ENCODE results near the gene SYT15.

SYT15 gene

DNA sequence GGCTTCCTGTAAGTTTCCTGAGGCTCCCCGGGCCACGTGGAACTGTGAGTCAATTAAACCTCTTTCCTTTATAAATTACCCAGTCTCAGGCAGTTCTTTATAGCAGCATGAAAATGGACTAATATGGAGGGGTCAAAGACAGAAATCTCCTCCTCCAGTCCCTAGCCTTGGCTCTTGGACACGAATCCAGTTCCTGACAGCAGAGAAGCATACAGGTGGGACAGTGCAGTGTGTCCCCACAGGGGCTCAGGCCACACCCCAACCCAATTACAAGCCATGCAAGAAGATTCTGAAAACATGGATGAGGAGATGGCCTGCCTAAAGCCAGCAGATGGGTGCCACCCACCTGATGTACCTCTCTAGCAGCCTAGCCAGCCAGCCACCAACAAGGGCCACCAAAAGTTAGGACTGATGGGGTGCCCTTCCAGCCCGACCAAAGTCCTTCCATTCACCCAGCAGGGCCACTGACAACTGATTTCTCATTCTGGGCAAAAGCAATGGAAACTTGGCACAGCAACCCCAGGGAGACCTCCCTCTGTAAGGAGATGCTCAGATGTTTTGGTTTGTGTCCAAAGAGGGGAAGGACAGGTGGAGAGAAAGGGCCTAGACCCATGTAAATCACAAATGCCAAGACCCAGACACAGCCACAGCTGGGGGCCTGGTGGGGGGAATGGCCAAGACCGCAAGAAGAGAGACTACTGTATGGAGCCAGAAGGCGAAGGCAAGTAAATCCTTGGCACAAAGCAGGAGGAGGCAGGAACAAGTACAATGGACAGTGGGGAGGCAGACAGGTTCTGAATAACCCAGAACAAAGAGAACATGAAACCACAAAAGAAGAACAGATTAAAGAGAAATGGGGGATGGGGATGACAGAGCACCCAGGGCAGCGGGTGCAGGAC is 36.1 kb upstream of the SYT15 start:
- no peak for DNase-seq
- in situ Hi-C loops (cut with HindIII; ENCODE audit: low pct_ligation_motif_present, low pct_unique_long_range_greater_than_20kb, low sequenced_read_pairs): loop anchor here (25.0 kb wide), 1 partner anchor 894 kb away; no protein-coding TSS in a partner anchor

GRCh38 chr10:46543466-46544377 is 35.2 kb upstream of the SYT15 start:
- in situ Hi-C loops (cut with HindIII; ENCODE audit: low pct_ligation_motif_present, low pct_unique_long_range_greater_than_20kb, low sequenced_read_pairs): loop anchor here (25.0 kb wide), 1 partner anchor 894 kb away; no protein-coding TSS in a partner anchor
- DNase-seq: no peak

GRCh38 chr10:46544989-46545791 is 33.7 kb upstream of the SYT15 start:
- in situ Hi-C loops (cut with HindIII; ENCODE audit: low pct_ligation_motif_present, low pct_unique_long_range_greater_than_20kb, low sequenced_read_pairs): loop anchor here (25.0 kb wide), 1 partner anchor 892 kb away; no protein-coding TSS in a partner anchor
- DNase-seq: peak; percentile 49

GRCh38 chr10:46545861-46546590 is 32.9 kb upstream of the SYT15 start:
- in situ Hi-C loops (cut with HindIII; ENCODE audit: low pct_ligation_motif_present, low pct_unique_long_range_greater_than_20kb, low sequenced_read_pairs): loop anchor here (25.0 kb wide), 1 partner anchor 891 kb away; no protein-coding TSS in a partner anchor
- DNase-seq: no peak

GRCh38 chr10:46546591-46547540 is 32.1 kb upstream of the SYT15 start:
- in situ Hi-C loops (cut with HindIII; ENCODE audit: low pct_ligation_motif_present, low pct_unique_long_range_greater_than_20kb, low sequenced_read_pairs): loop anchor here (25.0 kb wide), 1 partner anchor 890 kb away; no protein-coding TSS in a partner anchor
- DNase-seq: no peak

GRCh38 chr10:46547541-46548497 is 31.1 kb upstream of the SYT15 start:
- in situ Hi-C loops (cut with HindIII; ENCODE audit: low pct_ligation_motif_present, low pct_unique_long_range_greater_than_20kb, low sequenced_read_pairs): loop anchor here (25.0 kb wide), 1 partner anchor 889 kb away; no protein-coding TSS in a partner anchor
- DNase-seq: no peak

DNA sequence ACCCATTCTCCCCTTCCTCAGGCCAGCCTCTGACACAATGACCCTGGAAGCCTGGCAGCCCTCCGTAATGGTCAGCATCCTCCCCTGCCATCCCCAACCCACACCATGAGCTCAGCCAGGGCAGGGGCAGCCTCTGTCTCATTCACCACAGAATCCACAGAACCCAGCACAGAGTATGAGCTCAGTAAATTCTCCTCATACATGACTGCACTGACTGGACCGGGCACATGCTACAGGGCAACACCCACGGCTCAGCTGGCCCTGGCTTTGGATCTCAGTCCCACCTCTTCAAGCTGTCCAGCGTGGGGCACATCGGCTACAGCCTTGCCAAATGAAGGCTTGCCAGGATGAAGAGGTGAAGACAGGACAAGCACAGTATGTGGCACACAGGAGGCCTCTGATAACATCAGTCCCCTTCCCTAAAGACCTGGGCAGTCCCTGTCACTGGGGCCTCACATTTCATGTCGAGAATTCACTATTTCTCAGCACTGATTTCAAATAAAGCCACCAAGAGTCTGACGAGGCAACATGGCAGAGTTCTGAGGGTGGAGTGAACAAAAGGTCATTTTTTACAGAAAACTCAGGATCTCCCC is 30.3 kb upstream of the SYT15 start:
- in situ Hi-C loops (cut with HindIII; ENCODE audit: low pct_ligation_motif_present, low pct_unique_long_range_greater_than_20kb, low sequenced_read_pairs): loop anchor here (25.0 kb wide), 1 partner anchor 889 kb away; no protein-coding TSS in a partner anchor
- DNase-seq: no peak

DNA sequence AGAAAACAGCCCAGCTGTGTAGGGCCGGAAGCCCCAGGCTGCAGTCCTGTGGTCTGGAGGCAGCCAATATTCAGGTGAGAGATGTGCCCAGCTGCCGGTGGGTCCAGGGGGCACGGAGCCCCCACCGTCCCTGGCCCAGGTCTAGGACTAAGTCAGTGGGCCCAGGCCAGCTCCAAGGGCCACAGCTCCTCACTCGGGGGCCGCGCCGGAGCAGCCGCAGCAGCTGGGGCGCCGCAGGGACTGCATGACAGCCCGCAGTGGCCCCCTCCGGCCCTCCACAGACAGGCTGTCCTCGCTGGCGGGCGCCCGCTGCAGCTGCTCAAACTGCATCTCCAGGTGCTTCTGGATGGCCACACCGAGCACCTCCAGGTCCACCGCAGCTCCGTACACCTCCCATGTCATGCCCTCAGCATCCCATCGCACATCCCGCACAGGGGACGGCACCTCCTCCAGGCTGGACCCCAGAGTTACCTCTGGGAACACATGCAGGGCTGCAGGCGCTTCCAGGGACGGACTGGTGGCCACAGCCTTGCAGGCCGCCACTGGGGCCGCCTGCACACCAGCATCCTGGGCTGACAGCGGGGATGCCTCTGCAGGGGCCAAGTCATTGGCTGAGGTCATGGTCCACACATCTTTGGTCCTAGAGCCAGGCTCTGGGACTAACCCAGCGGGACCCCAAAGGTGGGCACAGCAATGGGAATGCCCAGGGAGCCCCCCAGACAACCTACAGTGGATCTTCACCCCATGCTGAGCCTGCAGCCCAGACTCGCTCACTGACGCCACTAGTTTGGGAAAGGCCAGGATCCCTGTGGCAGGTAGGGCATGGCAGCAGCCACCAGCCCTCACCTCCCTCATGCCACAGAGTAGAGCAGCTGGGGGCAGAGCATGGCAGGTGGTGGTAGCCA is 29.5 kb upstream of the SYT15 start:
- DNase-seq: no peak
- in situ Hi-C loops (cut with HindIII; ENCODE audit: low pct_ligation_motif_present, low pct_unique_long_range_greater_than_20kb, low sequenced_read_pairs): loop anchor here (25.0 kb wide), 1 partner anchor 888 kb away; no protein-coding TSS in a partner anchor

- DNase-seq: no peak
- in situ Hi-C loops (cut with HindIII; ENCODE audit: low pct_ligation_motif_present, low pct_unique_long_range_greater_than_20kb, low sequenced_read_pairs): no loop called here
Measured at GRCh38 chr10:46550076-46550790, 28.7 kb upstream of the SYT15 start.

- in situ Hi-C loops (cut with HindIII; ENCODE audit: low pct_ligation_motif_present, low pct_unique_long_range_greater_than_20kb, low sequenced_read_pairs): no loop called here
- no peak for DNase-seq
Measured at GRCh38 chr10:46550795-46551700, 27.9 kb upstream of the SYT15 start.

DNA sequence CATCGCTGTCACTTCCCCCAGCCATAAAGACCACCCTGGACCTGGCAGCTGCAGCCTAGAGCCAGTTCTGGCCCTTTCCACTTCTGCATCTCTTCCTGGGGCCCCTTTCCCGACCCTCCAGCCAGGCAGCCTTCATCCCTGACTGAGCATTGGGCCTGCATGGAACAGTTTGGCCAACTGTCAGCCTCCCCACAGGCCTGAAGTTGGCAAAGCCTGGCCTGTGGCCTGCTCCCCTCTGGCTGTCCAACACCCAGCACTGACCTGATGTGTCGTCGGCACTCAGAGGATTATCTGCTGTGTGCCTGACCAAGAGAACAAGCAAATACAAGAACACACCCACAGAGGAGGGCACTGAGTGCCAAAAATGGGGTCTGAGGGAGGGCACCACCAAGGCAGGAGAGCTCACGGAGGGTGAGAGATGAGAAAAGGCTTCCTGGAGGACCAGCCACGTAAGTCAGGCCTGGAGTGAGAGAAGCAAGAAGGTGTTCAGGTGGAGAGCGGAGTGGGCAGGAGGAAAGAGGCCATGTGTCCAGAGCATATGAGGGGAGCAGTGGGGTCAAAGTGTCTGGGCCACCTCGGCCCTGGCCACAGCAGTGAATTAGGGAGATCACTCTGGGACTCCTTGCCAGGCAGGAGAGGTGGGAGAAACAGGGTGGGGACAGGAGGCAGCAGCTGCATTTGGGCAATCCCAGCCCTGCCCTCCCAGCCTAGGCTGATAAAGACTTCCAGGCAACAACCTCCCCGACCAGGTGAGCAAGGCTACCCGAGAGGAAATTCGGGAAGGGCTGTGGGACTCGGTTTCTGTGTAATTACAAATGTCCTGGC is 27.0 kb upstream of the SYT15 start:
- no peak for DNase-seq
- in situ Hi-C loops (cut with HindIII; ENCODE audit: low pct_ligation_motif_present, low pct_unique_long_range_greater_than_20kb, low sequenced_read_pairs): no loop called here
